ENCODE measurements around the gene TF.

Gene TF

GRCh38 chr3:133703915-133704314, 42.3 kb upstream of the TF start:
- no peak overlapping the region for H3K4me3 ChIP-seq (replicated peaks; ENCODE audit: insufficient read depth, low read length)
- TF ChIP-seq REST (IDR thresholded peaks at IDR 0.05; ENCODE audit: insufficient replicate concordance, low read depth) (no peak), POLR2AphosphoS5 (IDR thresholded peaks at IDR 0.05; ENCODE audit: low read depth) (no peak)
- H3K27ac ChIP-seq (replicated peaks), result no peak overlapping the region
- DNase-seq (ENCODE audit: low read depth in 1 of 2, low spot score in 1 of 2), result no peak
- peaks cover 3% of the 10 kb centered on the region for H3K27me3 ChIP-seq (ENCODE audit: insufficient read depth, poor library complexity, severe bottlenecking)

- TF ChIP-seq POLR2AphosphoS5 (IDR thresholded peaks at IDR 0.05; ENCODE audit: low read depth), result no peak
- no peak for TF ChIP-seq CTCF (IDR thresholded peaks at IDR 0.05; ENCODE audit: insufficient read depth, low read length)
- TF ChIP-seq GABPA (IDR thresholded peaks at IDR 0.05; ENCODE audit: low read depth), result no peak
- TF ChIP-seq SPI1 (IDR thresholded peaks at IDR 0.05; ENCODE audit: borderline replicate concordance, low read depth), result no peak
- Histone ChIP-seq H3K27me3 (ENCODE audit: insufficient read depth, poor library complexity, severe bottlenecking) (peaks cover 3% of the 10 kb centered on the region), H3K27ac (replicated peaks) (no peak overlapping the region), H3K4me3 (replicated peaks; ENCODE audit: insufficient read depth, low read length) (no peak overlapping the region)
- DNase-seq (ENCODE audit: low read depth in 1 of 2, low spot score in 1 of 2), result no peak
Measured at GRCh38 chr3:133706033-133706432, 40.2 kb upstream of the TF start.

GRCh38 chr3:133709139-133709750, 36.9 kb upstream of the TF start:
- TF ChIP-seq POLR2AphosphoS5 (IDR thresholded peaks at IDR 0.05; ENCODE audit: low read depth), result no peak
- TF ChIP-seq GABPA (IDR thresholded peaks at IDR 0.05; ENCODE audit: low read depth), result no peak
- TF ChIP-seq SPI1 (IDR thresholded peaks at IDR 0.05; ENCODE audit: borderline replicate concordance, low read depth), result no peak
- TF ChIP-seq CTCF (IDR thresholded peaks at IDR 0.05; ENCODE audit: insufficient read depth, low read length), result no peak
- TF ChIP-seq REST (IDR thresholded peaks at IDR 0.05; ENCODE audit: insufficient replicate concordance, low read depth), result no peak
- peak in 1 of 2 experiments; percentile 61 for DNase-seq (ENCODE audit: low read depth in 1 of 2, low spot score in 1 of 2)
- H3K27ac ChIP-seq (replicated peaks), result peak overlapping the region; percentile 57; the same call in 1 of the 2 replicates
- H3K4me3 ChIP-seq (replicated peaks; ENCODE audit: insufficient read depth, low read length), result no peak overlapping the region
- H3K27me3 ChIP-seq (ENCODE audit: insufficient read depth, poor library complexity, severe bottlenecking), result no peaks in the 10 kb centered on the region

GRCh38 chr3:133711013-133711412, 35.2 kb upstream of the TF start:
- no peak overlapping the region for H3K4me3 ChIP-seq (replicated peaks; ENCODE audit: insufficient read depth, low read length)
- H3K27ac ChIP-seq (replicated peaks), result peak overlapping the region; percentile 57
- peak in 1 of 2 experiments; percentile 67 for DNase-seq (ENCODE audit: low read depth in 1 of 2, low spot score in 1 of 2)
- TF ChIP-seq POLR2AphosphoS5 (IDR thresholded peaks at IDR 0.05; ENCODE audit: low read depth) (no peak), SPI1 (IDR thresholded peaks at IDR 0.05; ENCODE audit: borderline replicate concordance, low read depth) (peak; percentile 41; the same call in 1 of the 2 replicates)
- no peaks in the 10 kb centered on the region for H3K27me3 ChIP-seq (ENCODE audit: insufficient read depth, poor library complexity, severe bottlenecking)

GRCh38 chr3:133712017-133712416, 34.2 kb upstream of the TF start:
- DNase-seq (ENCODE audit: low read depth in 1 of 2, low spot score in 1 of 2), result no peak
- Histone ChIP-seq H3K27me3 (ENCODE audit: insufficient read depth, poor library complexity, severe bottlenecking) (no peaks in the 10 kb centered on the region), H3K27ac (replicated peaks) (peak overlapping the region; percentile 44), H3K4me3 (replicated peaks; ENCODE audit: insufficient read depth, low read length) (no peak overlapping the region)
- TF ChIP-seq POLR2AphosphoS5 (IDR thresholded peaks at IDR 0.05; ENCODE audit: low read depth) (no peak), CTCF (IDR thresholded peaks at IDR 0.05; ENCODE audit: insufficient read depth, low read length) (no peak), GABPA (IDR thresholded peaks at IDR 0.05; ENCODE audit: low read depth) (no peak), REST (IDR thresholded peaks at IDR 0.05; ENCODE audit: insufficient replicate concordance, low read depth) (no peak), SPI1 (IDR thresholded peaks at IDR 0.05; ENCODE audit: borderline replicate concordance, low read depth) (no peak)
